HG03175 (cell line): ENCODE measurements around the gene DUSP8.
"Not testable (repeated sequence)": the region's sequence is repeated elsewhere in the genome, so short reads cannot be mapped to it uniquely, and the experiment has no call there.

Experiments
- ATAC-seq: cut with Tn5 transposase; IDR thresholded peaks from one replicate; pipeline ENCODE4 v1.9.1; 2021; ENCODE audit warnings: mild to moderate bottlenecking, moderate library complexity; ENCODE audit not compliant: unreplicated experiment

DUSP8 gene

DNA sequence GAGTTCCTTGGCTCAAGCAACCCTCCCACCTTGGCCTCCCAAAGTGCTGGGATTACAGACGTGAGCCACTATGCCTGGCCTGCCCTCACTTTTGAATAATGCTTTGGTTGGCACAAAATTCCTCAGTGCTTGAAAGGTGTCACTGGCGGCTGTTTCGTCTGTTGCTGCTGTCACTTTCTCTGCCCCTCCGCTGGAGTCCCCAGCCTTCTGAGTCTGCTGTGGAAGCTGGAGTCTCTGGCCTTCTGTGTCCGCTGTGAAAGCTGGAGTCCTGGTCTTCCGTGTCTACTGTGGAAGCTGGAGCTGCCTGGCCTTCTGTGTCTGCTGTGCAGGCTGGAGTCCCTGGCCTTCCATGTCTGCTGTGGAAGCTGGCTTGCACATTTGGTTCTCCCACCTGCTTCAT is 17.9 kb upstream of the DUSP8 start:
- no peak for ATAC-seq

DNA sequence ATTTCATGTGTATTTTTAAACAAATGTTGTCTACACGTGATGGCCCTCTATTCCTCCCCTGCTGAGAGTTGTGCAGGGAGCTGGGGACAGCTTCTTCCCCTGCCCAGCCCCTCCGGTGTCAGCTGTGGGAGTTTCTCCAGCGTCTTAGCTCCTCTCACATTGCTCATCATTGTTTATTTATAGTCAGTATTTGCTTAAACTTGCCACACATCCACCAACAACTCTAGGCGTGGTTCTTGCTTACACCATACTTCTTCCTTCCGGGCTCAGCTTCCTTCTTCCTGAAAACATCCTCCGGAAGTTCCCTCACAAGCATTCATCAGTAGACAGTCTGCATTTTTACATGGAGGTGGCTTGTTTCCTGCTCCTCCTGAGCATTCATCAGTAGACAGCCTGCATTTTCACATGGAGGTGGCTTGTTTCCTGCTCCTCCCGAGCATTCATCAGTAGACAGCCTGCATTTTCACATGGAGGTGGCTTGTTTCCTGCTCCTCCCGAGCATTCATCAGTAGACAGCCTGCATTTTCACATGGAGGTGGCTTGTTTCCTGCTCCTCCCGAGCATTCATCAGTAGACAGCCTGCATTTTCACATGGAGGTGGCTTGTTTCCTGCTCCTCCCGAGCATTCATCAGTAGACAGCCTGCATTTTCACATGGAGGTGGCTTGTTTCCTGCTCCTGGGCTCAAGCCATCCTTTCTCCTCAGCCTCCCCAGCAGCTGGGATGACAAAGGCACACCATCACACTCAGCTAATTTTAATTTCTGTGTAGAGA is 17.3 kb upstream of the DUSP8 start:
- not testable (repeated sequence) for ATAC-seq

- ATAC-seq = no peak
Observed at GRCh38 chr11:1586699-1587098, 14.6 kb upstream of the DUSP8 start.

DNA sequence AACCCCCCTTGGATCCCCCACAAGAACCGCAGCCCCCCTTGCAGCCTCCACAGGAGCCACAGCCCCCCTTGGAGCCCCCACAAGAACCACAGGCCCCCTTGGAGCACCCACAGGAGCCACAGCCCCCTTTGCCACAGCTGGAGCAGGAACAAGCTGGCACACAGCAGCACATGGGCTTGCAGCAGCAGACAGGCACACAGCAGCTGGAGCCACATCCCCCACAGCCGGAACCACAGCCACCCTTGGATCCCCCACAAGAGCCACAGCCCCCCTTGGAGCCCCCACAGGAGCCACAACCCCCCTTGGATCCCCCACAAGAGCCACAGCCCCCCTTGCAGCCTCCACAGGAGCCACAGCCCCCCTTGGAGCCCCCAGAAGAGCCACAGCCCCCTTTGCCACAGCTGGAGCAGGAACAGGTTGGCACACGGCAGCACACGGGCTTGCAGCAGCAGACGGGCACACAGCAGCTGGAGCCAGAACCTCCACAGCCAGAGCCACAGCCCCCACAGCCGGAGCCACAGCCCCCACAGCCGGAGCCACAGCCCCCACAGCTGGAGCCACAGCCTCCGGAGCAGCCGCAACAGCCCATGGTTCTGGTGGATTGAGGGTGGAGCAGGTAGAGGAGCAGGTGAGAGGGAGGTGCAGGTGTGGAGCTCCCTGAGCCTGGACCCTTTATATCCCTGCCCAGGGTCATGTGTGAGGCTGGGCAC is 12.7 kb upstream of the DUSP8 start, which contains the start of gene KRTAP5-1:
TSS of gene KRTAP5-1 (minus strand) at position 623 of the 710 bp plus-strand sequence. CDS start at position 589, 34 bp downstream.
- ATAC-seq = not testable (repeated sequence)

DNA sequence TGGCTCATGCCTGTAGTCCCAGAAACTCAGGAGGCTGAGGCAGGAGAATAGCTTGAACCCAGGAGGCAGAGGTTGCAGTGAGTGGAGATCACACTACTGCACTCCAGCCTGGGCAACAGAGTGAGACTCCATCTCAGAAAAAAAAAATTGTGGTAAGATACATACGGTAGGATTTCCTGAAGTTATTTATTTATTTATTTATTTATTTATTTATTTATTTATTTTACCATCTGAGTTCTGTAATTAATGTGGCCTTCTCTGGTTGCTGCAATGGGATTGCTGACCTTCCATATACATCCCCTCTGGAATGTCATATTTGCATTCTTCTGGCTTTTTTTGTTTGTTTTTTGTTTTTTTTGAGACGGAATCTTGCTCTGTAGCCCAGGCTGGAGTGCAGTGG is 10.8 kb upstream of the DUSP8 start:
- ATAC-seq = not testable (repeated sequence)

DNA sequence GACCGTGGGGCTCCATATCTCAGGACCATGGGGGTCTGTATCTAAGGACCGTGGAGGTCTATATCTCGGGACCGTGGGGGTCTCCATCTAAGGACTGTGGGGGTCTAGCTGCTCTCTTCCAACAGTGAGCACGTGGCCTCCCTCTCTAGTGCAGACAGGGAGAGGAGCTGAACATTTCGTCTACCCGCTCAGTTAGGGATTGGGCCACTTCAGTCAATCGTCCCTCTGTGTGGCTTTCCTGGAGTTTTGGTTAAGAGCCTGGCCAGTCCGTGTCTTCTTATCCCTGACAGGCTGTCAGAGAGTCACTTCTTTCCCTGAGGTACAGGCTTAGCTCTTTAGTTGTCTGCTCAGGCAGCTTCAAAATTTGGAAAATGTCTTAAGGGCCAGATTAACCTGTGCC is 9.9 kb upstream of the DUSP8 start:
- no peak for ATAC-seq

- no peak for ATAC-seq
Observed at GRCh38 chr11:1576825-1577224, 4.8 kb upstream of the DUSP8 start.

DNA sequence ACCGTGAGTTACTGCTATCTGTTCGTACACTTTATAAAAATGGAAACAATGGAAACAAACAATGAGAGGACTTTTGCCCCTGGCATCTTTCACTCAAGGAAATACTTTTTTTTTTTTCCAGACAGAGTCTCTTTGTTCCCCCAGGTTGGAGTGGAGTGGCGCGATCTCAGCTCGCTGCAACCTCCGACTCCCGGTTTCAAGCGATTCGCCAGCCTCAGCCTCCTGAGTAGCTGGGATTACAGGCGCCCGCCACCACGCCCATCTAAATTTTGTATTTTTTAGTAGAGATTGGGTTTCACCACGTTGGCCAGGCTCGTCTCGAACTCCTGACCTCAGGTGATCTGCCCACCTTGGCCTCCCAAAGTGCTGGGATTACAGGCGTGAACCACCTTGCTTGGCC is 3.7 kb upstream of the DUSP8 start:
- not testable (repeated sequence) for ATAC-seq

GRCh38 chr11:1574933-1575242 is 2.8 kb upstream of the DUSP8 start:
- ATAC-seq = no peak

DNA sequence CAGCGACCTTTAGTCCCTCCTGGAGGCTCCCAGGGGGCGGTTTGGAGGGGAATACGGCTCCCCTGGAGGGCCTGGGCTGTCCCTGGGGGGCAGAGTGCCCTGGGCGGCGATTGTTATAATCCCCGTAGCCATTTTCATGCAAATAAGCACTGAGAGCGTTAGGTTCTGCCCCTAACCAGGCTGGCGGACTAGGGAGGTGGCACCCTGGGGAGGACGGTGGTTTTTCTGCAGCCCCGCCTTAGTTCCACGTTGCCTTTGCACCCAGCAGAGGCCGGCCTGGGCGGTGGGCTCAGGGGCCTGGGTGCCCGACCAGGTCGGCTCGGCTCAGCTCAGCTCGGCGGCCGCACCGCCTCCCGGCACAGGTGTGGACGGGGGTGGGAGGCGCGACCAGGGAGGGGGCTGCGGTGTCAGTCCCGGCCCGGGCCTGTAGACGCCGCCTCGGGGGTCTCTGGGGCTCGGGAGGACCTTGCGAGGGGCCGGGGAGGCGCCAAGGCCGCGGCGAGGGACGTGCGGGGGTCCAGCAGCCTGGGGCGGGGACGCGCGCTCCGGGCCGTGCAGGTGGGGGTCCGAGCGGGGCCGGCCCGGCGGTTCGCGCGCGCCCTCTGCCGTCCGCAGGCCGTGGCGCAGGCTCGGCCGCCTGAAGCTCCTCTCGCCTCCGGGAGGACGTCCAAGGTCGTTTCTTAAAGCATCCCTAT is 2.3 kb upstream of the DUSP8 start:
- peak; percentile 38 for ATAC-seq

DNA sequence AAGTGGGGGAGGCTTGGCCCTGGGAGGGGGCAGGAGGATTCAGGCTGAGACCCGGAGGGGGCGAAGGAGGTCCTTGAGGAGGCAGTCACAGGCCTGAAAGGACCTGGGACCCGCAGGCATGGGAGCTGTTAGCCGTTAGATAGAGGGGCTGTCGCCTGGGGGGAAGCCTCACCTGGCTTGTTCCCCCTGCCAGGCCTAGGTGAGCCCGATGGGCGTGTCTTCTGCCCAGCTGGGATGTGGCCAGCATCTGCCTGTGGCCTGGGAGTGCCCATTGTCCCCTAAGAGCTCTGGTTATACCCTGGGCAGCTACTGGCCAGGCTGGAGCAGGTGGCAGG is 1.8 kb upstream of the DUSP8 start:
- no peak for ATAC-seq

DNA sequence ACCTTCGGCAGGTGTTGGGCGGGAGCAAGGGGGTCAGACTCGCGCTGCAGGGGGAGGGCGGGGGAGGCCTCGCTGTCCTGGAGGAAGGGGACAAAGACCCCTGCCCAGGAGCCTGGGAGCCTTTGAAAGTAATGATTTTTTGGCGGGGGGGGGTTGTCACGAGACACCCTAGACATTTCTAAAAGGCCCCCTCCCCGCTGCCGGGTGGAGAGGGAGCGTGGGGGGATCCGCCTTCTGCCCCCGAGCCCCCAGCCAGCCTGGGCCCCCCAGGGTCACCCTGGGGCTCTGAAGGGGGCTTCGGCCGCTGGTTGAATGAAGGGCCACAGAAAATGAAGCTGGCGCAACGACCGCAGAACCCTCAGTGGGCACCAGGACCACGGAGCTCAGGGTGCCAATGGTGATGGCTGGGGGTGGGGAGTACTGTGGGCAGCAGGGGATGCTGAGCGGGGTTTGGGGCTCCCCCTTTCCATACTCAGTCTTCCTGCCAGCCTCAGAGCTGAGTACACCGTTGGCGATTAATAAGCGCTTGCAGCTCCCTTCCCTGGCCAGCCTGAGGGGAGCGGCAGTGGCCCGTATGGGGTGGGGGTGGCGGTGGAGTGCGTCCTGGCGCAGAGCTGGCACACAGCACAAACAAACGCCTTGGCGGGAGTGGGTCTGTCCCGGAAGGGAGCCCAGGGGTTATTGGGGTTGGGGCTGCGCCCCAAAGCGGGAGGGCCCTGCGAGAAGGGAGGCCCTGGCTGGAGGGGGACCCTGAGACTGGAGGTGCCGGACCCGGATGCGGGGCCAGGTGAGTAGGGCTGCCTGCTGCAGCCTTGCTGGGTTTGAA is 1.2 kb upstream of the DUSP8 start:
- ATAC-seq = no peak

DNA sequence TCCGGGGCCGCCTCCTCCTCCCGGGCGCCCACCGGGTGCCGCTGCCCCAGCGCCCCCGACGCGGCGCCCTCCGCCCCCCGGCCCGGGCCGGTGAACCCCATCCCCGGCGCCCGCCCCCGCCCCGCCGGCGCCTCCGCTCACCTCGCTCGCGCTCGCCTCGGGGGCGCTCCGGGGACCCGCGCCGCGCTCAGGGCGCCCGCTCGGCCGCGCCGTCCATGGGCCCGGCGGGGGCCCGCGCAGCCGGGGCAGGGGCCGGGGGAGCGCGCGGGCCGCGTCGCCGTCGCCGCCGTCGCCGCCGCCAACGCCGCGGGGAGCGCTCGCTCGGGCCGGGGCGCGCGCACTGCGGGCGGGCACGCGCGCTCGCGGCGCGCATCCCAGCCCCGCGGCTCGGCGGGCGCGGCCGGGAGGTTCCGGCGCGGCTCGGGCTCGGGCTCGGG is 293 bp downstream of the DUSP8 start:
- ATAC-seq = no peak

DNA sequence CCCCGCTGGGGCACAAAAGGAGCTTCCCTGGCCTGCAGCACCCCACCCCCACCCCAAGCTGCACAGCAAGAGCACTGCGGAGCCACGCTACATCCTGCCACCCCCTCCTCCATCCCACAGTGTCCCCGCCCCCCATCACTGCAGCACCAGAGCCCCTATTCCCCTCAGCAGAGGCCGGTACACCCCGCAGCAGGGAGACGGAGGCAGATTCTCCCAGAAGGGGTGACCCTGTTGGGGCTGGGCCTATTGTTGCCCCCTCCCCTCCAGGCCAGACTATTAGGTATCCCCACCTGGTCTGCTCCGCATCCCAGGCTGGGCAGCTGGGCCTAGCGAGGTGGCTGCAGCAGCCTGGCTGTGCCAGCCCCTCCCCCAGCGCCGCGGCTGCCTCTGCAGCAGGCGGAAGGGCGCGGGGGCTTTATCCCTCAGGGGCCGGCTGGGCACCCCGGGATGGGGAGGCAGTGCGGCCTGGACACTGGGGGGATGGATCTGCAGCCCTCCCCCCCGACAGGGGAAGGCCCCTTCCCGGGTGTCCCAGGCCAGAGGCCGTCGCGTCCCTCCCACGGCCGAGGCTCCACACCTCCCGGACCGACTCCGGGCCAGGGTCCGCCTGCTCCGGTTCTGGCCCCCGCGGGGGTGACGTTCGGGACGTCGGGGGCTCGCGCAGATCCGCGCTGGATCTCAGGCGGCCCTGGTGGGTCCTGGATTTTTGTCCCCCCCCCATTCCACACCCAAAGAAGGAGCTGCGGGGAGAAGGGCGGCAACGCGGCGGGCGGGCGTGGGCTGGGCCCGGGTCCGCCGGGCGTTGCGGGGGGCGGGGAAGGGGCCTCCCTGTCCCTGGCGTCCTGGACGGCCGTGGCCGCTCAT is 943 bp downstream of the DUSP8 start:
- no peak for ATAC-seq

GRCh38 chr11:1570531-1570895 is 1.6 kb downstream of the DUSP8 start:
- no peak for ATAC-seq

DNA sequence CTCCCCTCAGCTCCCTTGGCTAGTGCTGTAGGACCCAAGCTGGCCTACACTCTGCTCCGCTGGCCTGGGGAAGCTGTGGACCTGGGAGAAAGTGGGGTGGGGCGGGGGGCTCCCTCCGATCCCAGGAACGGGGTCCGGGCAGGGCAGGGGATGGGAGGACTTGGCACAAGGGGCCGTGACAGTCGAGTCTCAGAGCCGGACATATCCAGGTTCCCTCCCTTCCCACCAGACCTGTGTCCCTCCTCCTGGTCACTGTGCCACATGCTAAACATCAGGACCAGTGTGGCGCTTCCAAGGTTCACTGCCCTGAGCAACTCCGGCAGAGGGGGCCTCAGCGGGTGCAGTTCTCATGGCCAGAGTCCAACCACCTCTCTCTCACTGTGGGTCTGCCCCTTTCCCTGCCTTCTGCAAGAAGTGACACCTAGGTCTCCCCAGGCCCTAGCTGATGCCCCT is 2.0 kb downstream of the DUSP8 start:
- ATAC-seq = no peak

DNA sequence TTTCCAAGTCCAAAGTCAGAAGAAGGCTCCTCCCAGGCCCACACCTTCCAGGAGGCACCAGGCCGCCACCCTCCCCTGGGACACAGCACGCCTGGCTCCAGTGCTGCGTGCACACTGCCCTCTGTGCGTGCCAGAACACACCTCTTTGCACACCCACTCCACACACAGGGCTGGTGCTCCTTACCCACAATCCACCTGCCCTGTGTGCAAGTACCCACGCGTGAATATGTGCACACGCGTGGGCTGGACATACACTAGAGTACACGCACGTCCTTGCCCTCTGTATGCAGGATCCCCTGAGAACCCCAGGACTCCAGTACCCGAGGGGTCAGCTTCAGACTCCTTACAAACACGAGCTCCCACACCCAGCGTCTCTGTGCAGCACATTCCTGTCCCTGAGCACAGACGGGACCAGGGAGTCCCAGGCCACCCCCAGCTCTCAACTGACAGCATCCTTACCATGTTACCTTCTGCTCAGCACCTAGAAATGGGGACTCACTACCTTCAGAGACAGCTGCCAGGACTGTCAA is 2.8 kb downstream of the DUSP8 start:
- ATAC-seq = no peak

DNA sequence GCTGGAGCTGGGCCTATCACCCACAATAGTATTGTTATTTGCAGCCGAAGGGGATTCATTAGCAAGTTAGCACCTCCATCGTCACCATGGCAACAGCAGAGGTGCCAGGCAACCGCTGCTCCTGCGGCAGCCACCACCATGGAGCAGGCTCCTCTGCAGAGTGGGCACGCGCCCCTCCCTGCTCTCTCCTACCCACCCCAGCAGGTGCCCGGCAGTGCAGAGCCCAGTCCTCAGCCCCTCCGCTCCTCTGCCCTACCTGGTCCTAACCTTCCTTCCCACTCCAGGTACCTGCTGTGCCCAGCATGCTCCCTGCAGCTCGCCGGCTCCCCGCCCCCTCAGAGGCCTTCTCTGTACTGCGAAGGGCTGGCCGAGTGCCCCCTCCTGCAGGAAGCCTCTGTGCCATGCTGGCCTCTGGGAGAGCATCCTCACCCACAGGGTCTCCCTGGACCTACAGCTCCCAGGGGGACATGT is 3.6 kb downstream of the DUSP8 start:
- no peak for ATAC-seq

DNA sequence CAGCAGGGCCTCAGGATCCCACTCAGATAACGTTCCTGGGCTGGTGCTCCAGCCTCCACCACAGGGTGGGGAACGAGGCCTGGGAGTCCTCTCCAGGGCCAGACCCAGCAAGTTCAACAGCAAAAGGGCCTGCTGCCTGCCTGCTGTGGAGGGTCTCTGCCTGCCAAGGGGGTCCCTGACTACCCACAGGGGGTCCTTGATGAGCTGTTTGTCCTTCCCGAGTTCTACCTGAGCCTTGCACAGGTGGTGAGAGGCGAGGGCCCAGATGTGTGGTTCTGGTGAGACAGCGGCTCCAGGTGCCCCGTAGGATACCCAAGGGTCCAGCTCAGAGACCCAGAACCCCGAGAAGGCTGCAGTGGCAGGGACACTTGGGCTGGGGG is 4.4 kb downstream of the DUSP8 start:
- ATAC-seq = no peak
